NCI-H146 (cell line): ENCODE results near the gene CAVIN1.
A peak's percentile ranks its signal among the peaks of the same experiment; 100 is the strongest.
"Not testable (repeated sequence)": the region's sequence is repeated elsewhere in the genome, so short reads cannot be mapped to it uniquely, and the experiment has no call there.

Experiments used
- DNase-seq: peaks from one replicate; lab custom pipeline; 2025; lab: John Stamatoyannopoulos, UW

CAVIN1 gene

GRCh38 chr17:42405963-42406495 is 17.0 kb downstream of the CAVIN1 start:
- DNase-seq: peak; percentile 60

GRCh38 chr17:42405076-42405475 is 18.0 kb downstream of the CAVIN1 start:
- no peak for DNase-seq

DNA sequence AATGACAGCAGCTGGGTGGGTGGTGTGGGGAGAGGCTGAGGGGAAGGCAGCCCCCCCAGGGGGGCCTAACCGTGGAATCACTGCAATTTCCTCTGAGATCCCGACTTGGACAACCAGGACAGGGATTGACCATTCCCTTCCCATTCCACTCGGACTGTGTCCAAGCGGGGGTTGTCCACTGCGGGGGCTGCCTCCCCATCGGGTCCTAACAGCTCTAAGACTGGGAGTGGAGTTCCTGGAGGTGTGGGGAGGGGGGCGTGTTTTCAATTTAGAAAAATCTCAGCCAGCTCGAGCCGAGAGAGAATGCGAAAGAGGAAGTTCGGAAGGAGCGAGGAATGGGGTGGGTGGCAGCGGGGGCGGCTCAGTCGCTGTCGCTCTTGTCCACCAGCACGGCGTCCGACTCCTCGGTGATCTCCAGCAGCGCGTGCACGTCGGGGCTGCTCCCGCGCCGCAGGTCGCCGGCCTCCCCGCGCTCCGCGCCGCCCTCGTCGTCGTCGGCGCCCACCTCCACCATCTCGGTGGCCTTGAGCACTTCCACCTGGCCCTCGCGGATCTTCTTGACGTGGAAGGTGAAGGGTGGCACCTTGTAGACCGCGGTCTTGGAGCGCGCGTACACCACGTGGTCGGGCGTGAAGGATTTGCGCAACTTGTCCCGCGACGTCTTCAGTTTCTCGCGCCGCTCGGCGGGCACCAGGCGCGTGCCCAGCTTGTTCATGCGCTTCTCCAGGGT is 18.6 kb downstream of the CAVIN1 start:
- no peak for DNase-seq

DNA sequence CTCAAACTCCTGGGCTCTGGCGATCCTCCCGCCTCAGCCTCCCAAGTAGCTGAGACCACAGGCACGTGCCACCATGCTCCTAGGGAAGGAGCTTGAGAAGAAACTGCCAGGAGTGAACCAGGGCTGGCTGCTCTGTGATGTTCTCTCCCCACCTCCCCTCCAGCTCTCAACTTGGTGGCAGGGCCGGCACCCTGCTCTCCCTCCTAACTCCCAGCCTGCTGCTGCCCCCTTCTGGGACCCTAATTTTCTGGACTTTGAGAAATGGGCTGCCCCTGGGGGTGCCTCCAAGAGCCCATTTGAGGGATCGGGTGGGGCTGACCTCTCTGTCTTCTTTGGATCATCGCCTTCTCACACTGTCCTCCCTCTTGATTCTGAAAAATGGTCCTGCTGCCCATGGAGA is 19.9 kb downstream of the CAVIN1 start:
- DNase-seq: no peak

- peak; percentile 18 for DNase-seq
Measured at GRCh38 chr17:42402117-42402516, 20.9 kb downstream of the CAVIN1 start.

- not testable (repeated sequence) for DNase-seq
Measured at GRCh38 chr17:42400844-42401375, 22.1 kb downstream of the CAVIN1 start.

DNA sequence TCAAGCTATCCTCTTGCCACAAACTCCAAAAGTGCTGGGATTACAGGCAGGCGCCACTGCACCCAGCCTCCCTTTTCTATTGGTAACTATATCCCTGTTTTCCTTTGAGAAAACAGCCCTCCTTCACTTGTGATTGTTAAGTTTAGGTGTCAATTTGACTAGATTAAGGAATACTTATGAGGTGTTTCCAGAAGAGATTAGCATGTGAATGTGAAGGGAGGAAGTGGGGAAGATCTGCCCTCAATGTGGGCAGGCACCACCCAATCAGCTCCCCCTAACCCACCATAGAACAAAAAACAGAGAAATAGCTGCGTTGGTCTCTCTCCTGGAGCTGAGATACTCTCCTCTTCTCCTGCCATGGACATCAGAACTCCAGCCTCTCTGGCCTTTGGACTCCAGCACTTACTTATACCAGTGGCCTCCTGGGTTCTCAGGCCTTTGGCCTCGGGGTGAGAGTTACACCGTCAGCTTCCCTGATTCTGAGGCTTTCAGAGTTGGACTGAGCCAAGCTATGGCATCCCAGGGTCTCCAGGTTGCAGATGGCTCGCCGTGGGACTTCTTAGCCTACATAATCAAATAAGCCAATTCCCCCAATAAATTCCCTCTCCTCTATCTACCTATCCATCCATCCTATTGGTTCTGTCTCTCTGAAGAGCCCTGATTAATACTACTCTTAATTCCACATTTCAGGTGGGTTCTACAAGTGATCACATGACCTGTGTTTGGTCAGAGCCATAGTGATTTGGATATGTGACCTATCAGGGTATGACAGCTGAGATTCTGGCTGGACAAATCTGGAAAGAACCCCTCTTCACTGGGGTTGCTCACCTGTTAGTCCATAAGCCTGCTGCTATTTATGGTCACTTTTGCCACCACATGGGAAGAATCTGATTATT is 22.9 kb downstream of the CAVIN1 start:
- DNase-seq: no peak

DNA sequence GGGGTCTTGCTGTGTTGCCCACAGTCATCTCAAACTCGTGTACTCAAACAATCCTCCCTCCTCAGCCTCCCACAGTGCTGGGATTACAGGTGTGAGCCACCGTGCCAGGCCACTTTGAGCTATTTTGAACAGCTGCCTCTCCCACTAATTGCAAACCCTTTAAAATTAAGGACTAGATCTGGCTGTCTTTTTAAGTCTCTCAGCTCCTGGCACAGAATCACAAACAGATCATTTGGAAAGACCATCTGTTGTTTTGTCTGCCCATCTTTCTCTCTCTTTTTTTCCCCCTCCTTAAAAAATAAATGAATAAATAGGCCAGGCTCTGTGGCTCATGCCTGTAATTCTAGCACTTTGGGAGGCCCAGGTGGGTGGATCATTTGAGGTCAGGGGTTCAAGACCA is 23.9 kb downstream of the CAVIN1 start:
- DNase-seq: no peak

DNA sequence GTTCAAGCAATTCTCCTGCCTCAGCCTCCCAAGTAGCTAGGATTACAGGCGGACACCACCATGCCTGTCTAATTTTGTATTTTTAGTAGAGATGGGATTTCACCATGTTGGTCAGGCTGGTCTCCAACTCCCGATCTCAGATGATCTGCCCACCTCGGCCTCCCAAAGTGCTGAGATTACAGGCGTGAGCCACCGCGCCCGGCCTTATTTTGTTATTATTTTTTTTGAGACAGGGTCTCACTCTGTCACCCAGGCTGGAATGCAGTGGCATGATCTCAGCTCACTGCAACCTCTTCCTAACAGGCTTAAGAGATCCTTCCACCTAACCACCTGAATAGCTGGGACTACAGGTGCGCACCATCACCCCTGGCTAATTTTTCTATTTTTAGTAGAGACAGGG is 27.5 kb downstream of the CAVIN1 start:
- not testable (repeated sequence) for DNase-seq

DNA sequence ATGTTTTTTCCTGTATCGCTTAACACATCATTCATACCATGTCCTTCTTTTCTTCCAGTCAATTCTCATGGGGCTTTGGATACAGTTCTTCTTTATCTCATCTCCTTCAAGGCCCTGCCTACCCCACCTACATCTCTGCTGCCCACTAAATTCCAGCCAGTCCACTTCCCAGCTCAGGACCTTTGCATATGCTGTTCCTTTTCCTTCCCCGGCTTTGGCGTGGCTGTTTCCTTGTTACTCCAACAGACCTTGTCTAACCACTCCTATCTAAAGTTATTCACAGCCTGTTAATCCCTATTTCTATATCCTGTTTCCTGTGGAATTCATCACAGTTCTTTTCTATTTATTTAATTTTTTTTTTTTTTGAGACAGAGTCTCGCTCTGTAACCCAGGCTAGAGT is 28.2 kb downstream of the CAVIN1 start:
- DNase-seq: no peak

- DNase-seq: no peak
Measured at GRCh38 chr17:42392692-42393415, 30.2 kb downstream of the CAVIN1 start.

GRCh38 chr17:42391439-42391838 is 31.6 kb downstream of the CAVIN1 start:
- DNase-seq: not testable (repeated sequence)

DNA sequence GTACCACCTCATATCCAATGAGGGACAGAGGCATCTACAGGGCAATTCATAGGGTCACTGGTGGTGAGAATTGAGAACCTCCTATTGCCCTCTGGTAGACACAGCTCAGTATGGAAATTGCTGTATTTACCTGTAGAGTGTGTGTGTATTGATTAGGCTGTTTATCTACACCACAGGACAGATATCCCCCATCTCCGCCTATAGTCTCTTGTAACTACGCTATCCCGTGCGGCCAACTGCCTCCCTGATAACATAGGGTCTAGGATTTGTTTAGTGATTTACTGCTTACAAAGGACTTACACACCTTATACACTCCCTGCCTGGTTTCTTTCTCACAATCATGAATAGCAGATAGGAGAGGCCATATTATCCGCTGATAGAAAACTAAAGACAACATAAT is 33.2 kb downstream of the CAVIN1 start:
- DNase-seq: peak; percentile 71

DNA sequence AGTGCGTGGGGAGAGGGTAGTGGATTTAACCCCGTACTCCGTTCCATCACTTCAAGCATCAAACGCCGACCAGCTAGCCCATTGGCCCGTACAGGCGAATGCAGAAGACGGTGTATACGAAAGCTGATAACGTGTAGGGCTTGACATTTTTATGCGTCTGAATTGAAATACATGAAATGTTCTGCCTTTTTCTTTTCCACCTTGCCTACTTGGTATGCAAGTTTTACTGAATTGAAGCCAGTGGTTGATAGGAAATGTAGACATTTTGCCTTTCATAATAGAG is 34.0 kb downstream of the CAVIN1 start:
- no peak for DNase-seq

GRCh38 chr17:42388381-42389134 is 34.5 kb downstream of the CAVIN1 start, which contains the start of gene STAT3:
Gene STAT3 (minus strand): TSS chr17:42388442. CDS start chr17:42348516, 39,926 bp downstream.
- DNase-seq: peak; percentile 100

DNA sequence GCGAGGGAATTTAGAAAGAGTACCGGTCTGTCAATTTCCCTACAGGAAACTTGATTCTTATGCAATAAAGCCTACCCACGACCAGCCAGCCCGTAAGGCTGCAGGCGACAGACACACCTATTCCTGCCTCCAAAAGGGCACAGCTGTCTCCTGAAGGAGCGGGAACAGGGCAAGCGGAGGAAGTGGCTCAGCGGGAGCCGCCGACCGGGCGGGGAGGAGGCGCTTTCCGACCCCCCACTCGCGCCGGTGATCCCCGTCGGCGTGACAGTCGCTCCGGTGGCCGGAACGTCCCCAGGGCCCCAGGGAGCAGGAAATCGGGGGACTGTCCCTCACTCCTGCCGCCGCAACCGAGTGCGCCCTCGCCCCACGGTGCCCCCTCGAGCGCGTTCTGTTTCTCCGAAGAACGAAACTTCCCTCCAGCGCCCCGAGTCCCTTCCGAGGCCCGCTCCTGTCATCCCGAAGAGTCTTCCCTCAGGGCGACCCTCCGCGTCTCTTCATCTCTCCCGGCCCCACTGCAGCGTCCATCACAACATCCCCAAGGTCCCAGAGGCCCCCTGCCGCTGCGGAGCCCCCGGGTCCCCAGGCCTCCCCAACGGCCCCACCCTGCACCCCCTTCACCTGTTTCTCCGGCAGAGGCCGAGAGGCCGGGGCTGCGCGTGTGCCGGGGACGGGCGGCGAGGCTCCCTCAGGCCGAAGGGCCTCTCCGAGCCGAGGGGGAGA is 35.2 kb downstream of the CAVIN1 start:
- peak; percentile 57 for DNase-seq

- DNase-seq: no peak
Measured at GRCh38 chr17:42386777-42387657, 36.0 kb downstream of the CAVIN1 start.

DNA sequence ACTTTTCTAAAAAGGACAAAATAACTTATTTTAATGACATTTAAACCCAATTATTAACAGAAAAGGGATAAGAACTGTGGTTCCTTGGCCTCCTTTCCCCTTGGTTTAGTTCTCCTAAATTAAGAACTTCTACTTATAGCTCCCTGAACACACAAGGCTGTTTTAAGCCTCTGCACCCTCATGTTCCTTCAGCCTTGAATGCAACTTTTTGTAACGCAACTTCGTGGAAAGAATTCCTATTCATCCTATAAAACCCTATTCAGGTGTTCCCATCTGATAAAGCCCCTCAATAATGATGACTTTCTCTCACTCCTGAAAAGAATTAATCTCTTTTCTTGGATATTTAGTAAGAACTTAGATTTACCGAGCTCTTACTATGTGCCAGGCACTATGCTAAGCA is 41.2 kb downstream of the CAVIN1 start:
- no peak for DNase-seq

- no peak for DNase-seq
Measured at GRCh38 chr17:42380935-42381334, 42.1 kb downstream of the CAVIN1 start.
